ENCODE measurements around the gene ARF6.
"Not testable (repeated sequence)": the region's sequence is repeated elsewhere in the genome, so short reads cannot be mapped to it uniquely, and the experiment has no call there.

The ARF6 gene

GRCh38 chr14:49928015-49928414, 35.1 kb downstream of the ARF6 start:
- TF ChIP-seq CTCF (IDR thresholded peaks at IDR 0.05; ENCODE audit: control insufficient read depth, insufficient read depth, low read depth, low read length, missing control alignments) = no peak
- no peak for DNase-seq (ENCODE audit: low read depth)
- no peak overlapping the region for H3K4me3 ChIP-seq (ENCODE audit: control insufficient read depth, low read depth, low read length)

DNA sequence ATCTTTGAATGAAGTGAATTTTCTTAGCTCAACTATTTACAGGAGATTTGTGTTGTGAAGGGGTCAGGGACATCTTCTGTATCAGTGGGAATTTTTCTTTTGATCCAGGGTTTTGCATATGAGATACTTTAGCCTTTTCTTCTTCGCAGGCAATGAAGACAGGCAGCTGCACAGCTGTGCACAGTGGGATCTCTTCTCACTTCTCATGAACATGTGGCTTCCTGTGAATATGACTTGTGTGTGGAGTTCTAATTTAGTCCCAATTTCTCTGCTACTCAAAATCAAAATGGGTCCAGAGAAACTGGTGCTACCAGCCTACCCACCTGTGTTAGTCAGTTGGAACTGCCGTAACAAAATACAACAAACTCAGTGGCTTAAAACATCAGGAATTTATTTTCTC, 37.8 kb downstream of the ARF6 start:
- no peak for TF ChIP-seq CTCF (IDR thresholded peaks at IDR 0.05; ENCODE audit: control insufficient read depth, insufficient read depth, low read depth, low read length, missing control alignments)
- no peak for DNase-seq (ENCODE audit: low read depth)
- no peak overlapping the region for H3K4me3 ChIP-seq (ENCODE audit: control insufficient read depth, low read depth, low read length)

- H3K4me3 ChIP-seq (ENCODE audit: control insufficient read depth, low read depth, low read length) = no peak overlapping the region
- no peak for DNase-seq (ENCODE audit: low read depth)
- TF ChIP-seq CTCF (IDR thresholded peaks at IDR 0.05; ENCODE audit: control insufficient read depth, insufficient read depth, low read depth, low read length, missing control alignments) = no peak
Observed at GRCh38 chr14:49931523-49931922, 38.6 kb downstream of the ARF6 start.

DNA sequence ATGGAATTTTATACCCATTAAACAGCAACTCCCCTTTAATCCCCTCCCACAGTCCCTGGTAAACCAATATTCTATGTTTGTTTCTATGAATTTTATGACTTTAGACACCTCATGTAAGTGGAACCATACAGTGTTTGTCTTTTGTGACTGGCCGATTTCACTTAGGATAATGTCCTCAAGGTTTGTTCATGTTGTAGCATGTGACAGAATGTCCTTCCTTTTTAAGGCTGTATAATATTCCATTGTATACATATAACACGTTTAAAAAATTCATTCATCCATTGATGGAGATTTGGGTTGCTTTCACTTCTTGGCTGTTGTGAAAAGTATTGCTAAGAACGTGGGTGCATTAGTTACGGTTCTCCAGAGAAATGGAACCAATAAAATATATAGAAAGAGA, 40.2 kb downstream of the ARF6 start:
- DNase-seq (ENCODE audit: low read depth) = no peak
- TF ChIP-seq CTCF (IDR thresholded peaks at IDR 0.05; ENCODE audit: control insufficient read depth, insufficient read depth, low read depth, low read length, missing control alignments) = no peak
- no peak overlapping the region for H3K4me3 ChIP-seq (ENCODE audit: control insufficient read depth, low read depth, low read length)

GRCh38 chr14:49933704-49934103, 40.8 kb downstream of the ARF6 start:
- DNase-seq (ENCODE audit: low read depth) = no peak
- no peak overlapping the region for H3K4me3 ChIP-seq (ENCODE audit: control insufficient read depth, low read depth, low read length)
- TF ChIP-seq CTCF (IDR thresholded peaks at IDR 0.05; ENCODE audit: control insufficient read depth, insufficient read depth, low read depth, low read length, missing control alignments) = no peak

DNA sequence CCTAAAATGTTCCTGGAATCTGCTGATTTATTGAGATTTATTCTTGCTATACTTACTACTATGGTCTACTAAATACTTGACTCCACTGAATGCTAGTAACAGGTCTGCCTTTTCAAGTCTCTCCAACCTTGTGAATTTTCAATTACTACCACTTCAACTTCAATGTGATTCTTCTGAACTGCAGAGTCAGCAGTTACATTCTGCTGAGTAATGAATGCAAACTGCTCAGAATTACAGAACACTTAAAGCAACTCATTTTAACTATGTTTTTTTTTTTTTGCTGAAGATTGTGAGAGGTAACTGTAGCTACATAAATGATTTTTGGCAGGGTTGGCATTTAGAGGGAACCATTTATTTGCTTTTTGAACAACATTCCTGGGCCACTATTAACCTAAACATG, 41.8 kb downstream of the ARF6 start:
- H3K4me3 ChIP-seq (ENCODE audit: control insufficient read depth, low read depth, low read length) = no peak overlapping the region
- DNase-seq (ENCODE audit: low read depth) = no peak
- no peak for TF ChIP-seq CTCF (IDR thresholded peaks at IDR 0.05; ENCODE audit: control insufficient read depth, insufficient read depth, low read depth, low read length, missing control alignments)

- no peak for TF ChIP-seq CTCF (IDR thresholded peaks at IDR 0.05; ENCODE audit: control insufficient read depth, insufficient read depth, low read depth, low read length, missing control alignments)
- no peak for DNase-seq (ENCODE audit: low read depth)
Observed at GRCh38 chr14:49935526-49935925, 42.6 kb downstream of the ARF6 start.

GRCh38 chr14:49936246-49936645, 43.4 kb downstream of the ARF6 start:
- DNase-seq (ENCODE audit: low read depth); H3K4me3 ChIP-seq (ENCODE audit: control insufficient read depth, low read depth, low read length): not testable (repeated sequence)

More at GRCh38 chr14:49935526-49935925, 42.6 kb downstream of the ARF6 start:
- no peak overlapping the region for H3K4me3 ChIP-seq (ENCODE audit: control insufficient read depth, low read depth, low read length)

GRCh38 chr14:49936882-49937281, 44.0 kb downstream of the ARF6 start:
- not testable (repeated sequence) for H3K4me3 ChIP-seq (ENCODE audit: control insufficient read depth, low read depth, low read length); DNase-seq (ENCODE audit: low read depth)

- not testable (repeated sequence) for H3K4me3 ChIP-seq (ENCODE audit: control insufficient read depth, low read depth, low read length); DNase-seq (ENCODE audit: low read depth)
Observed at GRCh38 chr14:49939215-49939614, 46.3 kb downstream of the ARF6 start.
